ENCODE results near the gene THUMPD2. TPM values are rescaled to one million over a fixed set of nuclear protein-coding genes. Genes with fewer than 3 reads are reported as not detected.
A peak's percentile ranks its signal among the peaks of the same experiment; 100 is the strongest.

THUMPD2 gene
- total RNA-seq, 1 donor = 7.5 TPM

DNA sequence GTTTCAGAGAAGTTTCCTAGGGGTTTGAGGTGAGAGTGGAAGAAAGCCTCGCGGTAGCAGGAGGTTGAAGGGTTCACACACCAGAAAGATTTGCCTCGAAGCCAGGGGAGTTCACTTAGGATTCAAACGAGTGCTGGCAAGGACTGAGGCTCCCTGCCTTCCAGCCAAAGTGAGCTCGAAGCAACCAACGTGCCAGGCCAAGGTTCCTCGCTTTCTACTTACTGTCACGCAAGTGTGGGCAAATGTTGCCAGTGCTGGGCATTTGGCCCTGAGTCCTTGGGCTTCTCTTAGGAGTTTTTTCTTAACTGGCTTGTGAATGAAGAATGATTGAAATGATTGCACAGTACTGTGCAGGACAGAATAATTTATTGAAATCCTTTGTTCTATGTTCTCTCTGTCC lies 59.7 kb downstream of the THUMPD2 start:
- no peak for DNase-seq (ENCODE audit: low read depth in 2 of 3, low spot score in 2 of 3)

DNA sequence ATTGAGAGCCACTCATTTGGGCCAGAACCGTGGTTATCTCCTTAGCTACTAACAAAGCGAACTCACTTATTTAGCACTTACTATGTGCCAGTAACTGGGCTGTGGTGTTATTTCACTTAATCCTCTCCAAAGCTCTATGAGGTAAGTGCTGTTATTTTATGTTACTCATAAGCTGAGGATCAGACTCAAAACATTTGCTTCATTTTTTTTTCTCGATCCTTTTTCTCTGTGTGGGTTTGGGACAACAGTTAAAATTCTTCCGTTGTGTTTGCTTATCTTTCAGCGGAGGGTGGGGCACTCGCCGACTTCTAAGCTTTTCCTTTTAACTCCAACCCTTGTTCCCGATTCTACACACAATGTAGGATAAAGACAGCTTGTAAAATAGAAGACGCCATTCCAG lies 60.6 kb downstream of the THUMPD2 start:
- DNase-seq (ENCODE audit: low read depth in 2 of 3, low spot score in 2 of 3) = no peak

DNA sequence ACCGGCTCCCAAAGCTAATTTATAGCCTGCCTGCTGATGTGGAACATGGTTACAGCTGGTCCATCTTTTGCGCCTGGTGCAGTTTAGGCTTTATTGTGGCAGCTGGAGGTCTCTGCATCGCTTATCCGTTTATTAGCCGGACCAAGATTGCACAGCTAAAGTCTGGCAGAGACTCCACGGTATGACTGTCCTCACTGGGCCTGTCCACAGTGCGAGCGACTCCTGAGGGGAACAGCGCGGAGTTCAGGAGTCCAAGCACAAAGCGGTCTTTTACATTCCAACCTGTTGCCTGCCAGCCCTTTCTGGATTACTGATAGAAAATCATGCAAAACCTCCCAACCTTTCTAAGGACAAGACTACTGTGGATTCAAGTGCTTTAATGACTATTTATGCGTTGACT lies 62.0 kb downstream of the THUMPD2 start:
- no peak for DNase-seq (ENCODE audit: low read depth in 2 of 3, low spot score in 2 of 3)

DNA sequence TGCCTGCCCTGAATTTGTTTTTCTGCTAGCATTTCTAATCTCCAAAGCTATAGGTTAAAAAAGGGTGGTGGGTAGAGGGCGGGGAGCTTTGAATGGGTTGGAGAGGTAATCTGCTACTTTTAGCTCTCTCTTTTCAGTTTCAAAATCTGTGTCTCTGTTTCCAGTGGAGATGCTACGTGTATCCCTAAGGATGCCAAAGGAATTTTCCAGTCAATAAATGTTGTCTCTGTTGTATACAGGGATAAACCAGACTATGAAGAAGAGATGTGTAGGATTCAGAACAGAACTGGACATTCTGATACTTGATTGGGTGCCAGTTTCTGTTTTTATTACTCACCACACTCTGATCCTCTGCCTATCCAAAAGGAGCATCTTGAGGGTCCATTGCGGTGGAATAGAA lies 63.2 kb downstream of the THUMPD2 start:
- DNase-seq (ENCODE audit: low read depth in 2 of 3, low spot score in 2 of 3) = no peak

DNA sequence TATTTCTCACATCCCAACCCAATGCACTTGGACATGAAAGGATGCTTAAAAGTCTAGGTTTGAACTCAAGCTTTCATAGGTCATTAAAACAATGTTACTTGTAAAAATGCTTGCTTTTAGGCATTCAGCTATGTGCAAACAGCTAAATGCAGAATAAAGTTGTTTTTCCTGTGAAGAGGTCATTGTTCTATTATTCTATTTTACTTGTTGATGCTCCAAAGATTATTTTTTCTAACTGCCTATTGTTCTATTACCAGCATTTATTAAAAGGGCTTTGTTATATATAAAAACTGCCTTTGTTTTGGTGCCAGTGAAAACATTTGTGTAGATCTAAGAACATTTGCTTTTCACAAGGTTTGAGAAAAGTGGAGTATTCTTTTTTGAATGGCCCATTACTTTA lies 64.0 kb downstream of the THUMPD2 start:
- DNase-seq (ENCODE audit: low read depth in 2 of 3, low spot score in 2 of 3) = no peak

DNA sequence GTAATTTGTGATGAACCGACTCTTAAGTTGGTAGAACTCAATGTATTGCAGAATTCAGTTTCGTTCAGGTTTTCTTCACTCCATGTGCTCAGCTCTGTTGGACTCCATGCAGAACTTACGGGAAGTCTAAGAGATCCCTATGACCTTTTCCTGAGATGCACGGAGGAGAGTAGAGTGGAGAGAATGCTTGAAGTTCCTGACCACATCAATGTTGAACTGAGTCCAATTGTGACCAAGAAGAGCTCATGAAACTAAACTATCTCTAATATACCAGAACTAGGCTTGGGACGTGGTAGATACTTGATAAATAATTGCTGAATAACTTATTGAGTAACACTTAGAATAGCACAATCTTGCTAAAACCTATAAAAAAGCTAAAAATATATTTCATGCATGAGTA lies 66.1 kb downstream of the THUMPD2 start:
- DNase-seq (ENCODE audit: low read depth in 2 of 3, low spot score in 2 of 3) = no peak

DNA sequence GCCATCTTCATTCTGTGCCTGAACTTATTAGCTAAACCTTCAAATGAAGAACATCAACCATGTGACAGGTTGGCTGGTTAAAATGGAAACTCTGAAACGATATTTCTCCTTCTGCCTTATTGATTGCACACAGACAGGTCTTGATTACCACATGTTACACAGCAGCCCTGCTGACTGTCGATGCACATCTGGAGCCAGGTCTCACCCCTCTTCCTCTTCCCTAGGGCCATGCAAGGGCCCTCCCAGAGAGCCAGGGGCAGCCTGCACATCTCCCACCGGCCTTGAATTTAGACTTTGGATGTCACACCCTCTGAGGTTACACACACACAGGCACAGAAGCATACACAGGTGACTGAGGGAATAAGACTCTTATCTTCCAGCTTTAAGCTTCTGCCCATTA lies 68.3 kb downstream of the THUMPD2 start:
- DNase-seq (ENCODE audit: low read depth in 2 of 3, low spot score in 2 of 3) = no peak

DNA sequence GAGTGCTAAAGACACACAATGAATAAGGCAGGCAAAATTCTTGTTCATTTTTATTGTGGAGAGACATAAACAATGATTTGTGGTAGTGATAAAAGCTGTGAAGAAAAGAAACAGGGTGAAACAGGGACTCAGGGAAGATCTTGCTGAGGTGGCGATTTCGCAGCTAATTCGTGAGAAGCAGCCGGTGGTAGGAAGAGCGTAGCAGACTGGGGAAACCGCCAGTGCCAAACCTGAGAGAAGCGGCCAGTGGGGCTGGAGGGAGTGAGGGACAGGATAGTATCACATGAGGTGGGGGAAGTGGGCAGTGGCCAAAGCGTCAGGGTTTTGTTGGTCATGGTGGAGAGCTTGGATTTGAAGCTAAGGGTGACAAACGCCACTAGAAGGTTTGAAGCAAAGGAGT lies 71.1 kb downstream of the THUMPD2 start:
- no peak for DNase-seq (ENCODE audit: low read depth in 2 of 3, low spot score in 2 of 3)

DNA sequence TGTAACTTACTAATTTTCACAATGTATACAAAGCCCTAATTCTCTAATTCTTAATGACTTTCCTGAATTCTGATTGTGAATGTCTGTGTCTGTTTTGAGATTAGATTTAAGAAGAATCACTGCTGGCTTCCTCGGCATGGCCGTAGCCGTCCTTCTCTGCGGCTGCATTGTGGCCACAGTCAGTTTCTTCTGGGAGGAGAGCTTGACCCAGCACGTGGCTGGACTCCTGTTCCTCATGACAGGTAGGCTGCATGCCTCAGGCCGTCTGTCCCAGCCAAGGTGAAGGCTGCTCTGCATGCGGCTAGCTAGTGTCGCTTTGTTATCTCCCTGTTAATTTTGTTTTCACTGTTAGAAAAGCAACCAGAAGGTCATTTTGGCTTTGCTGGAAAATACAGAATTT lies 72.1 kb downstream of the THUMPD2 start:
- no peak for DNase-seq (ENCODE audit: low read depth in 2 of 3, low spot score in 2 of 3)

DNA sequence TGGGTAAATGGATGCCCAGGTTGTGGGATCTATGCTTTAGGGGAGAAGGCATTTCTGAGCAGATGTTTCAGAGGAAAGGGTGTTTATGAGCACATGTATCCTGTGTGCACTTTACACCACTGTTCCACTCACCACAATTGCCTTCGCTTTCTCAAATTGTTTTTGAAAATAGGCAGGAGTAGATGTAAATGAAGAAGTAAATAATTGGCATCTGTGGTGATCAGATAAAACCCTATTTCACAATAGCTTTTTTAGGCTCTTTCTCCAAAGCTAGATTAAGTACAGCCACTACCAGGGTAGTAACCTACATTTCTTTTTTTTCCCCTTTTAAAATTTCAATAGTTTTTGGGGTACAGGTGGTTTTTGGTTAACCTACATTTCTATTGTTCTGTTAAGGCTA lies 72.7 kb downstream of the THUMPD2 start:
- peak in 2 of 3 donors; percentile 12 to 69 for DNase-seq (ENCODE audit: low read depth in 2 of 3, low spot score in 2 of 3)

DNA sequence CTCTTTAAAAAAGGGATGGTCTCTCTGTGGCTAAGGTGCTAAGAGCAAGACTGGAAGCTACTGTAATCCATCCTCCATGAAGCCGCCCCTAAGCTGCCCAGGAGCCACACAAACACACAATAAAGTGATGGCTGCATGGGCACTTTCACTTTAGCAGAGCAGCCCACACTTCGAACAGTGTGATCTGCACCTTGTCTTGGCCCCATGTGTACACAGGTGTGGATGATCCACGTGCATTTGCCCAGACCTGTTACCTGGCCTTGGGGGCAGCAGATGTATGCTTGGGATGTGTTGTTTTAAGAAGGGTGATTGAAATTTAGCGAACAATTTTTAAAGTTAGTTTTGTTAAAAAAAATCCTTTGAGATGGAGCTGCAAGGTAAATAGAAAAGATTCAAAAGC lies 73.4 kb downstream of the THUMPD2 start:
- no peak for DNase-seq (ENCODE audit: low read depth in 2 of 3, low spot score in 2 of 3)

DNA sequence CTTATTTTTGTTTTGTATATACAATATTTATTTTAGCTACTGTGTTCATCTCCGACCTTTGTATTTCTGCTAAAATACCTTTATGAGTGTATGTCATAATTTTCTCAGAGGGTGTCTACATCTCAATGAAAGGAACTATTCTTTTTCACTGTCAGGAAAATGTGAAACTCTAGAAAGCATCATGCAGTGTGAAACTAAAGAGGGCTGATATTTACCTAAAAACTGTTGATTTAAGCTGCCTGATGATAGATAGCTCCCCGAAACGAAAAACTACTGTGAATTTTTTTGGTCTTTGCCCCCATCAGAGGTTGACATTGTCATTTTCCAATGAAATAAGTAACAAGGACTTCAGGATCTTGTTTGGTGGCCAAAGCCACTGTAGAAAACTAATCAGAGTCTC lies 74.5 kb downstream of the THUMPD2 start:
- DNase-seq (ENCODE audit: low read depth in 2 of 3, low spot score in 2 of 3) = no peak

DNA sequence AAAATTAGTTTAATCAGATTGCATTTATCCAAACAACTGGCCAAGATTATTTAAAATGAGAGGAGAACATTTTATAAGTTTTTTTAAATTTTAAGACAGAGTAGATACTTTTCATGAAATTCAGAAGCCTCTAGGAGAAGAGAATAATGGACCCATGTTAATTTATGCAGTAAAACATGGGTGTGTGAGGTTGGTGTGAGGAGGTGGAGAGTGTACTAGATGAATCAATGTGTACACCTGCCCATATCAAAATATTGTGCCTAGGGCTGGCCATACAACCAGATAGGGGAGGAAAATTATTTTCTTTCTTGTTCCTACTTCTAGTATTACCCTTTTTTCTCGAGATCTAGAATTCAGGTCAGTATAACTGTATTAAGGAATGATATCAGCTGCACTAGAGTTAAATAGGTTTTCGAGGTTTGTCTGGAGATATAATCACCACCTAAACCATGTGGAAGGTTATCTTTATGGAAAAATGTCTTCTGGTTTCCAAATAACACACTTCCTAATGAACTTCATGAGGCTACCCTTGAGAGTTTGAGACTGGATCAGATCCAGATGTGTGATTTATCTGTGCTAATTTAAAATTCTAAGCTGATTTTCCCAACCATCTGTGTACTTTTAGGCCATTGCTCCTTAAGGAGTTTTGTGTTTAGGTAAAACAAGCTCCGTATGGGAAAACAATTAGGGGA lies 75.7 kb downstream of the THUMPD2 start:
- DNase-seq (ENCODE audit: low read depth in 2 of 3, low spot score in 2 of 3) = no peak

DNA sequence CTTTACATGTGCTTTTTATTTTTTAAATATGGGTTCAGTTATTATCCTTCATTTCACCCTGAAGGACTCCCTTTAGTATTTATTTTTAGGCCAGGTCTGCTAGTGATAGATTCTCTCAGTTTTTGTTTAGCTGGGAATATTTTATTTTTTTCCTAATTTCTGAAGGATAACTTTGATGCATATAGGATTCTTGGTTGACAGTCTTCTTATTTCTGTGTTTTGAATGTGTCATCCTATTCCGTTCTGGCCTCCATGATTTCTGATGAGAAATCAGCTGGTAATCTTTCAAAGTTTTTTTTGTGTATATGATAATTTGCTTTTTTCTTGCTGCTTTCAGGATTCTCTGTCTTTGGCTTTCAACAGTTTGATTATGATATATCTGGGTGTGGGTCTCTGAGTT lies 77.9 kb downstream of the THUMPD2 start:
- DNase-seq (ENCODE audit: low read depth in 2 of 3, low spot score in 2 of 3) = no peak

DNA sequence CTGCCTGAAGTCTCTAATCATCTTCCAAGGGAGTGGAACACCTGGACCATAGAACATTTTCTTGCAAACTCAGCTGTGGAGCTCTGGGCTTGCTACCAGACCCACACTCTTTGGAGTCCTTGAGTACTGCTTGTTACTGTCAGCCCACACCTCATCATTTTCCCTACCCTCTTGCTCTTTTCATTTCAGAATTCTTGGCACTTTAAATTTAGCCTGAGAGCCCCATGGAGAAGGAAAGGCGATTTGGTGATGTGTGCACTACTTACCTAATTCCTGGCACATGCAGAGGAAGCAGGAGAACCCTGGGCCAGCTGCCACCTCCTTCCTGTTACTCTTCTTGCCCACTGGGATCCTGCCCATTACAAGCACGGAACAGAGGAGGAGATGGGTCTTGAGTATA lies 81.6 kb downstream of the THUMPD2 start:
- no peak for DNase-seq (ENCODE audit: low read depth in 2 of 3, low spot score in 2 of 3)

DNA sequence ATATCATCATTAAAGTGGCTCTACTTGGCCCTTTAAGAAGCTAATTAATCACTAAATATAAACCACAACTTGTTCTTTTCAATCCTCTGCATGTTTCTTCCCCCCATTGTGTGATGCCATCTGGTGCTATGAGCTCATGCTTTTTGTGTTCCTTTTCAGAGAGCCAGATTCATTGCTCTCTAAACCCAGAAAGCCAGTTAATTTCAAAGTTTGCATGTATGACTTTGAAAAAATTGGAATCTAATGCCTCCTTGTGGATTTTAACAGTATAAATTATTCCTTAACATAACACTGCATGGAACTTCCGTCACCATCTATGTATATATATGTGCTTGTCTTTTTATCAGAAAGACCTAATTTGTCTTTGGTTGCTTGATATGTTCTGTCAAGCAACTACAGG lies 82.2 kb downstream of the THUMPD2 start:
- peak in 2 of 3 donors; percentile 8 to 54 for DNase-seq (ENCODE audit: low read depth in 2 of 3, low spot score in 2 of 3)

DNA sequence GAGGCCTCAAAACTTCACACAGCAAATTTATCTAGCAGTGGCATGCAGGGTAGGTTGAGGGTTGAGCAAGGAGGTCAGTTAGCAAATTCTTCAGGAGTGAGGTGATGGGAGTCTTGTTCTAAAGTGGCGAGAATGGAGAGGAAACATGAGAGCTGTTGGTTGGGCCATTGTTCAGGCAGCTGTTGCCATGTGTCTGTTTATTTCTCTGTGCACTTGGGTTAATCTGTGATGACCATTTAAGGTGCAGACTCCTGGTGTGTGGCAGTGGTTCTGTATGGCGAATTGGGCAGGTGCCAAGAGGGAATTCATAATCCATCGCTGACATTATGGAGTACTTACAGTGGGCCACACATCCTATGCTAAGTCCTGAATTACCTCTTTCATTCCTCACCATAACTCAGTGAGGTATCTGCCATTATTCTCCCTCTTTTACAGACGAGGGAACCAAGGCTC lies 82.9 kb downstream of the THUMPD2 start:
- DNase-seq (ENCODE audit: low read depth in 2 of 3, low spot score in 2 of 3) = no peak

DNA sequence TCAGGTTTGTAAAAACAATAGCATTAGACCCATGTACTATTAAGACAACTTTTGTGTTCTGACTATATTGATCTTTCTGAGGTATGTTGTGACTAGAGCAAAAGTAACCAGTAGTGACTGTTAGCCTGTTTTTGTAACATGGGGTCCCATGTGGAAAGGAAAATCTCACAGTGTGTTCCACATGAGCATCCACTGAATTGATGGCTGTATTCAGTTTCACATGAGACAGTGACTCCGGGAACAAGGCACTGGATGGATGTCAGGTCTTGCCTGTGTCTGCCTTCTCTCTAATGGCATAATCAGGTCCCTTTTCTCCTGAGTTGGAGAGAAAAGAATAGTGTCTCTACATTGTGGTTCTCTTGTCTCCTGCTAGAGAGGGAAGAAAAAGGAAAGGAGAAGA lies 85.8 kb downstream of the THUMPD2 start:
- DNase-seq (ENCODE audit: low read depth in 2 of 3, low spot score in 2 of 3) = no peak

DNA sequence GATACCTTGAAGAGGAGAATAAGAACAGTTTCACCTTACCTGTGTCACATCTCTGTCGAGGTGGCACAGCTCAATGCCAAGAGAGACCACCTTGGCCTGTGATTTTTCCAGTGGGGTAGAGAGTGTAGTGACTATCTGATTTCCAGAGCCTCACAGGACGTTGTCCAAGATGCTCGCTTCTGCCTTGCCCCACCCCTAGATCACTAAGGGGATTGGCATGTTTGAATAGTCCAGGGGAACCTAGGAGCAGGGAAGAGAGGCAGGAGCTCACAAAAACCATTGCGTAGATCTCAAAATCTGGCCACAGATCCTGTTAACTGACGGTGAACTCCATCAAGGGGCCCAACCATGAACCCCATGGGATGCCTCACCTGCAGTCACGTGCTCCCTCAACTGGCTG lies 89.2 kb downstream of the THUMPD2 start:
- no peak for DNase-seq (ENCODE audit: low read depth in 2 of 3, low spot score in 2 of 3)

DNA sequence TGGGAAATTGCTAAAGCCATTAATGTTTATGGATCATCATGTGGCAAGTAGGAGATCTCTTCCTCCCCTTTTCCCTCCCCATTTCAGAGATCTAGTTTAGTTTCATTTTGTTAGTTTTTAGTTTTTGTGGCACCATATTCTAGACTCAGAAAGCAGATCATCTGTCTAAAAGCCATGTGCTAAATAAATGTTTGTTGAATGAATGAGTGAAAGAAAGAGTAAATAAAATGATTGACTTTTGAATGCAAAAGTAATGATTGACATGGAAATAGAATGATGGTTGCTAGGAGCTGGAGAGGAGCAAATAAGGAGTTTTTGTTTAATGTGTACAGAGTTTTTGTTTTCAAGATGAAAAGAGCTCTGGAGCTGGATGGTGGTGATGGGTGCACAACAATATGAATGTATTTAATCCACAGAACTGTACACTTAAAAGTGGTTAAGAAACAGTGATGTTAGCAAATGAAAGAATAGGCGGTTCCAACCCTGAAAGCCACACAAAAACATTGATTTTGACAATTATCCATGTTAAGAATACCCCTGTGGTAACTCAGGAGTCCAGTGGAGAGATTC lies 89.7 kb downstream of the THUMPD2 start:
- no peak for DNase-seq (ENCODE audit: low read depth in 2 of 3, low spot score in 2 of 3)

DNA sequence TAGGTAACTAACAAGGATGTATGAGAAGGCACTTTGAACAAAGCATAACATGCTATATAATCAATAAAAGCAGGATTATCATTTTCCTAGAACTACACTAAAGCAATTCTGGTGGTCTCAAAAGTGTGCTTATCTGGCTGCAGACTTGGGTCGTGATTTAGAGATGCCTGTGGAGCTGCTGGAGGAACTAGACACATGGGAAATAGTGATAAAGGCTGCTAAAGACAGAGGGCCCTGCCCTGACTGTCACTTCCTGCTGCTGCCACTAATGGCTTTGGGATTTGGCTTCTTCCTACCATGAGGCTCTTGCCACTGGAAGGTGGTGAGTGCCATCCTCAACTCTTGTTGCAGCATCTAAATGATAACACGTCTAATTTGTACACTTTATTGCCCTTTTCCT lies 90.9 kb downstream of the THUMPD2 start:
- no peak for DNase-seq (ENCODE audit: low read depth in 2 of 3, low spot score in 2 of 3)

DNA sequence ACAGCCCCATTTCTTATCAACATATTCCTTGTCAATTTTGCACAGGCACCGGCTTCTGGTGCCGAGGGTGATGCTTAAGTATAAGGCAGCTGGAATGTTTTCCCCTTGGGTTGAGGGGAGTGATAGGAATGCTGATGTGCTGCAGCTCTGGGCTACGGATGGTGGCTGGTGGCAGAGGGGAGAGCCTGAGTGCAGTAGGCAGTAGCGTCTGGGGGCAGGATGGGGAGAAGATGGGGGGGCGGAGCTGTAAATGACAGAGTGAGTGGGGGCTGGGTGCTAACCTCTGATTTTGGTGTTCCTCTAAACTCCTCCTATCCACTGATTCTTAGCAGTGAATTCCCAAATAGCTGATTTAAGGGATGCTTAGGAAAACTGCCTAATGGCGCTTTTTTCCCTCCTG lies 92.6 kb downstream of the THUMPD2 start:
- DNase-seq (ENCODE audit: low read depth in 2 of 3, low spot score in 2 of 3) = no peak

All from hematopoietic multipotent progenitor cell (in vitro differentiated cells).